NCI-H226 (cell line): Measurements from ENCODE around the gene SULF2.

Source experiments
- DNase-seq: peaks from one replicate; pipeline ENCODE4 v3.0.0-alpha.2; 2015

The SULF2 gene

GRCh38 chr20:47735412-47736400 lies 49.6 kb downstream of the SULF2 start:
- no peak for DNase-seq

- DNase-seq = no peak
These were observed 50.4 kb downstream of the SULF2 start for GRCh38 chr20:47734870-47735269.

GRCh38 chr20:47733892-47734291 lies 51.4 kb downstream of the SULF2 start:
- DNase-seq = no peak

- DNase-seq = no peak
These were observed 54.5 kb downstream of the SULF2 start for GRCh38 chr20:47730744-47731143.

GRCh38 chr20:47729472-47729871 lies 55.8 kb downstream of the SULF2 start:
- no peak for DNase-seq

GRCh38 chr20:47727909-47728361 lies 57.3 kb downstream of the SULF2 start:
- no peak for DNase-seq

- DNase-seq = no peak
These were observed 58.0 kb downstream of the SULF2 start for GRCh38 chr20:47727170-47727880.

GRCh38 chr20:47726632-47727031 lies 58.6 kb downstream of the SULF2 start:
- no peak for DNase-seq

- DNase-seq = peak; percentile 44
These were observed 59.9 kb downstream of the SULF2 start for GRCh38 chr20:47725248-47725973.

- no peak for DNase-seq
These were observed 60.4 kb downstream of the SULF2 start for GRCh38 chr20:47724910-47725247.

GRCh38 chr20:47724396-47724795 lies 60.9 kb downstream of the SULF2 start:
- DNase-seq = no peak

GRCh38 chr20:47723322-47723721 lies 62.0 kb downstream of the SULF2 start:
- no peak for DNase-seq

- no peak for DNase-seq
These were observed 64.4 kb downstream of the SULF2 start for GRCh38 chr20:47720636-47721427.

- no peak for DNase-seq
These were observed 65.7 kb downstream of the SULF2 start for GRCh38 chr20:47719625-47720024.

GRCh38 chr20:47719211-47719610 lies 66.1 kb downstream of the SULF2 start:
- no peak for DNase-seq

- no peak for DNase-seq
These were observed 66.9 kb downstream of the SULF2 start for GRCh38 chr20:47718398-47718797.

- DNase-seq = no peak
These were observed 67.9 kb downstream of the SULF2 start for GRCh38 chr20:47717421-47717820.

- DNase-seq = no peak
These were observed 71.3 kb downstream of the SULF2 start for GRCh38 chr20:47713878-47714450.

- DNase-seq = no peak
These were observed 72.1 kb downstream of the SULF2 start for GRCh38 chr20:47713163-47713562.

- DNase-seq = no peak
These were observed 74.1 kb downstream of the SULF2 start for GRCh38 chr20:47711046-47711752.

- no peak for DNase-seq
These were observed 74.6 kb downstream of the SULF2 start for GRCh38 chr20:47710665-47711045.
